ENCODE measurements around the gene CLCN4.

The CLCN4 gene

DNA sequence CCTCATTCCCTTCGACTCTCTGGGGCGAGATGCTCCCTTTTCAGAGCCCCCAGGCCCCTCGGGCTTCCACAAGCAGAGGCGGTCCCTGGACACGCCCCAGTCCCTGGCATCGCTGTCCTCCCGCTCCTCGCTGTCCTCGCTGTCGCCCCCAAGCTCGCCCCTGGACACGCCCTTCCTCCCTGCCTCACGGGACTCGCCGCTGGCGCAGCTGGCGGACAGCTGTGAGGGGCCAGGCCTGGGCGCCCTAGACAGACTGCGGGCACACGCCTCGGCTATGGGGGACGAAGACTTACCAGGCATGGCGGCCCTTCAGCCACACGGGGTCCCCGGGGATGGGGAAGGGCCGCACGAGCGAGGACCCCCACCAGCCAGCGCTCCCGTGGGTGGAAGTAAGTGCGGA lies 39.5 kb upstream of the CLCN4 start:
- no peak overlapping the region for H3K9ac ChIP-seq
- H3K27ac ChIP-seq = peak overlapping the region; percentile 43
- peak overlapping the region; percentile 59 for H3K4me2 ChIP-seq
- no peak overlapping the region for H3K4me3 ChIP-seq
- no peak for TF ChIP-seq Cebpa-rat (IDR thresholded peaks at IDR 0.05)
- H3K9me3 ChIP-seq = no peaks in the 10 kb centered on the region; the same call in 1 of the 2 replicates
- H3K36me3 ChIP-seq = peaks cover 13% of the 10 kb centered on the region
- peaks cover 89% of the 10 kb centered on the region for H3K4me1 ChIP-seq
- peaks cover 14% of the 10 kb centered on the region; the same call in 1 of the 2 replicates for H4K20me1 ChIP-seq
- peaks cover 2% of the 10 kb centered on the region for H3K27me3 ChIP-seq

DNA sequence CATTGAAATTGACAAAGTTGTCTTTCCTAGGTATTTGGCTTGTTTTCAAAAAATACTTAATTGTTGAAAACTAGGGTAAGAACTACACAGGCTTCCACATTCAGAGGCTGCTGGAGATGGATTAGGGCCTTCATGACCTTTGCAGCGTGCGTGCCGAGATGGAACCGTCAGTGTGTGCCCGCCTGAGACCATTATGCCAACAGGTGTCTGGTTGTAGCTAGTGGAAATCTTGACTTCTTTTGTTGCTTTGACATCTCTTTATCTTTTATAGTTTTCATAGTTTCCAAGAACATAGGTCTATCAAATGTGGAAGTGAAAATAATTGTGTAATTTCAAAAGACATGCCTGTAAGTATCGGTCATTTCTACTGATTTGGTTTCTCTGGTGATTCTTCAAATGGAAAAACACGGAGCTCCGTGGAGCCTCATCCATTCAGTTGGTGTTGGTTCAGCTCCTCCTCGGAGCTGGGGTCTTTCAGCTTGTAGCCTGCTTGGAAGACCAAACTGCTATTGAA lies 38.9 kb upstream of the CLCN4 start:
- peaks cover 20% of the 10 kb centered on the region; the same call in 1 of the 2 replicates for H4K20me1 ChIP-seq
- peaks cover 89% of the 10 kb centered on the region for H3K4me1 ChIP-seq
- H3K27ac ChIP-seq = no peak overlapping the region
- no peak for TF ChIP-seq Cebpa-rat (IDR thresholded peaks at IDR 0.05)
- H3K27me3 ChIP-seq = peaks cover 7% of the 10 kb centered on the region
- peaks cover 13% of the 10 kb centered on the region for H3K36me3 ChIP-seq
- no peak overlapping the region for H3K9ac ChIP-seq
- H3K4me3 ChIP-seq = no peak overlapping the region
- no peaks in the 10 kb centered on the region; the same call in 1 of the 2 replicates for H3K9me3 ChIP-seq
- peak overlapping the region; percentile 59 for H3K4me2 ChIP-seq

DNA sequence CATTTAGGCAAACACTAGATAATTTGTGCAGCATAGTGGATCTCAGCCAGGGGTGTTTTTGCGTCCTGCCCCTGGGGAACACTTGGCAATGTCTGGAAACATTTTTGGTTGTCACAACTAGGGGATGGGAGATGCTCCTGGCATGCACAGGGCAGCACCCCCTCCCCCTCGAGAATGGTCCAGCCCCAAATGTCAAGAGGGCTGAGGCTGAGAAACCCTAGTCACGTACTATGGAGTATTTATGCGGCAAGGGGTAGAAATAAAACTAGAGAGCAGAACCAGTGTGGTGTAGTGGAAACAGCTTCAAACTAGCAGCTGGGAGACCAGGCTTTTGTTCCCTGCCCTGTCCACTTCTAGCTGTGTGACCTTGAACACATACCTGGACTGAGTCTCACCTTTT lies 38.2 kb upstream of the CLCN4 start:
- no peak for TF ChIP-seq Cebpa-rat (IDR thresholded peaks at IDR 0.05)
- Histone ChIP-seq H3K9ac (no peak overlapping the region), H3K27me3 (peaks cover 7% of the 10 kb centered on the region), H3K4me3 (no peak overlapping the region), H3K4me1 (peaks cover 89% of the 10 kb centered on the region), H3K9me3 (no peaks in the 10 kb centered on the region; the same call in 1 of the 2 replicates), H3K36me3 (peaks cover 13% of the 10 kb centered on the region), H3K27ac (no peak overlapping the region), H3K4me2 (peak overlapping the region; percentile 59), H4K20me1 (peaks cover 20% of the 10 kb centered on the region; the same call in 1 of the 2 replicates)

DNA sequence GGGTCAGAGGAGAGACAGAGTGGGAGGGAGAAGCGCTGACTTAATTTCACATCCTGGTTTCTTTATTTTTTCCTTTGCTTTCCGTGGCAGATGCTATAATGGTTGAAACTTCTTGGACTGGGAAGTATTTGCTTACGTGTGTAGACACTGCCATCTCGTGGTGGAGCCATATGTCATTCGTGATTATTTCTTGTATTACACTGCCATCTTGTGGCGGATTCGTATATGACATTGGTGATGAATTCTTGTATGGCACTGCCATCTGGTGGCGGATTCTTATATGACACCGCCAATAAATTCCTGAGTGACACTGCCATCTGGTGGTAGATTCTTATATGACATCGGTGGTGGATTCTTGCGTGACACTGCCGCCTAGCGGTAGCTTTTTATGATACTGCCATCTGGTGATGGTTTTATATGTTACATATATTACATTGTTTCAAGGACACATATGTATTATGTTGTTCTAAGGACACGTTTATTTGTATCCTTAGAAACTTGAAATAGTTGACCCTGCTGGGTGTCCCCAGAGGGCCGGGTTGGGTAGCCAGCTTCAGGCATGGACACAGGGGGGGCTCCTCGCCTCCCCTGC lies 37.3 kb upstream of the CLCN4 start:
- H3K4me3 ChIP-seq = no peak overlapping the region
- H3K27ac ChIP-seq = 0 out of 2 replicates have a peak overlapping the region, but pooled peaks have one; percentile 90
- peaks cover 7% of the 10 kb centered on the region for H3K27me3 ChIP-seq
- H4K20me1 ChIP-seq = peaks cover 20% of the 10 kb centered on the region; the same call in 1 of the 2 replicates
- TF ChIP-seq Cebpa-rat (IDR thresholded peaks at IDR 0.05) = no peak
- peak overlapping the region; percentile 71 for H3K4me2 ChIP-seq
- H3K9ac ChIP-seq = no peak overlapping the region
- H3K9me3 ChIP-seq = no peaks in the 10 kb centered on the region; the same call in 1 of the 2 replicates
- peaks cover 89% of the 10 kb centered on the region for H3K4me1 ChIP-seq
- H3K36me3 ChIP-seq = peaks cover 22% of the 10 kb centered on the region

DNA sequence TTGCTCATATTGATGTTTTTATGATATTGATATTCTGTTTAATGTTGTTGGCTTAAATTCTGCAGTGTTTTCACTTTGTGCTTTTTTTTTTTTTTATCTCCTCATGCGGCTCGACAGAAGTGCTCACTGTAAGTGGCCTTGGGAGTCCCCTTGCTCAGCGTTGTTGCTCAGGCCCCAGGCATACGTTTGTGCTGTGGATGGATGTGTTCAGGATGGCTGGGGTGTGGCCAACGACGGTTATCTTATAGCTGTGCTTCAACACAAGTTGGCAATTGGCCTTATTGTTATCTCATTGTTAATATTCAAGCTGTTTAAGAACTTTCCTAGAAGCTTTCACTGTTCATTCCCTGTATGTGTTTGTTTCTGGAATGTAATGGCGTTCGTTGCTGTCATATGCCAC lies 36.4 kb upstream of the CLCN4 start:
- H3K4me2 ChIP-seq = peak overlapping the region; percentile 71
- peaks cover 89% of the 10 kb centered on the region for H3K4me1 ChIP-seq
- 0 out of 2 replicates have a peak overlapping the region, but pooled peaks have one; percentile 73 for H3K9ac ChIP-seq
- H3K27me3 ChIP-seq = peaks cover 7% of the 10 kb centered on the region
- H3K36me3 ChIP-seq = peaks cover 30% of the 10 kb centered on the region
- H3K9me3 ChIP-seq = no peaks in the 10 kb centered on the region; the same call in 1 of the 2 replicates
- H3K4me3 ChIP-seq = peak overlapping the region; percentile 37; the same call in 1 of the 2 replicates
- no peak for TF ChIP-seq Cebpa-rat (IDR thresholded peaks at IDR 0.05)
- H3K27ac ChIP-seq = peak overlapping the region; percentile 90
- peaks cover 20% of the 10 kb centered on the region; the same call in 1 of the 2 replicates for H4K20me1 ChIP-seq

DNA sequence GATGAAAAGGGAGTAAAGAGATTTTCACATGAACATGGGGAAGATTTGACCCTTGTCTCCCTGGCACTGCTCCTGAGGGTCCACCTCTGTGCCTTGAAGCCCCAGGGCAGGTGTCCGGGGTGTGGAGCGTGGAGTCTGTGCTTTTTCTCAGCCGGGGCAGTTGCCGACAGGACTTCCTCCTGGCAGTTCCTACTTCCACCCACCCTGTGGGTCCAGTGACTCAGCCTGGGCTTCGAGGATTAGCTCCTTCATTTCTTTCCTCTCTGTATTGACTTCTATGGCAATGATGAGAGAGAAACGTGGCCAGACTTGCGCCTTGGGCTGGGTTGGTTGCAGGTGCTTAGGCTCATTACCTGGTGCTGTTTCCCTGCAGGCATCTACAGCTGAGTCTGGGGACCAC lies 35.9 kb upstream of the CLCN4 start:
- Histone ChIP-seq H3K36me3 (peaks cover 31% of the 10 kb centered on the region), H3K27ac (peak overlapping the region; percentile 90), H3K9ac (peak overlapping the region; percentile 73; the same call in 1 of the 2 replicates), H3K27me3 (peaks cover 7% of the 10 kb centered on the region), H3K9me3 (no peaks in the 10 kb centered on the region; the same call in 1 of the 2 replicates), H3K4me2 (peak overlapping the region; percentile 71), H4K20me1 (peaks cover 20% of the 10 kb centered on the region; the same call in 1 of the 2 replicates), H3K4me1 (peaks cover 92% of the 10 kb centered on the region), H3K4me3 (peak overlapping the region; percentile 37)
- TF ChIP-seq Cebpa-rat (IDR thresholded peaks at IDR 0.05) = no peak

DNA sequence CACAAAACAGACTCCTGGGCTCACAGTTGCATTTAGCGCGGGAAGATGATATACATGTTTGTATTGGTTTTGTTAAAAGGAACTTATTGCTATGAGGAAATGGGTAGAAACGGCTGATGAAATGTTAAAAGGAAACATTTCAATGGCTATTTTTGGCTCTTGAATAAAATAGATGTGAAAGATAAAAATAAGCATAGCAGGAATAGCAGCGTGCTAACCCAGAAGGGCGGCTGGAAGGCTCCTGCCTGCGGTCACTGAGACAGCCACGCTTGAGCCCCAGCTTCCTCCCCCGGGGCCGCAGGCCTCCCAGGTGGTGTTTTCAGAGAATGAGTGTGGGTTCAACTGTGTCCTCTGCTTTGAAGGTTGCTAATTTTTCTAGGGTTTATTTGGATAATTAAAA lies 35.0 kb upstream of the CLCN4 start:
- peak; percentile 39; the same call in 1 of the 2 replicates for TF ChIP-seq Cebpa-rat (IDR thresholded peaks at IDR 0.05)
- Histone ChIP-seq H3K27me3 (peaks cover 7% of the 10 kb centered on the region), H4K20me1 (peaks cover 20% of the 10 kb centered on the region; the same call in 1 of the 2 replicates), H3K4me1 (peaks cover 93% of the 10 kb centered on the region), H3K4me2 (peak overlapping the region; percentile 71), H3K36me3 (peaks cover 30% of the 10 kb centered on the region), H3K27ac (peak overlapping the region; percentile 90), H3K9ac (peak overlapping the region; percentile 73), H3K9me3 (peaks cover 1% of the 10 kb centered on the region; the same call in 1 of the 2 replicates), H3K4me3 (peak overlapping the region; percentile 37)

DNA sequence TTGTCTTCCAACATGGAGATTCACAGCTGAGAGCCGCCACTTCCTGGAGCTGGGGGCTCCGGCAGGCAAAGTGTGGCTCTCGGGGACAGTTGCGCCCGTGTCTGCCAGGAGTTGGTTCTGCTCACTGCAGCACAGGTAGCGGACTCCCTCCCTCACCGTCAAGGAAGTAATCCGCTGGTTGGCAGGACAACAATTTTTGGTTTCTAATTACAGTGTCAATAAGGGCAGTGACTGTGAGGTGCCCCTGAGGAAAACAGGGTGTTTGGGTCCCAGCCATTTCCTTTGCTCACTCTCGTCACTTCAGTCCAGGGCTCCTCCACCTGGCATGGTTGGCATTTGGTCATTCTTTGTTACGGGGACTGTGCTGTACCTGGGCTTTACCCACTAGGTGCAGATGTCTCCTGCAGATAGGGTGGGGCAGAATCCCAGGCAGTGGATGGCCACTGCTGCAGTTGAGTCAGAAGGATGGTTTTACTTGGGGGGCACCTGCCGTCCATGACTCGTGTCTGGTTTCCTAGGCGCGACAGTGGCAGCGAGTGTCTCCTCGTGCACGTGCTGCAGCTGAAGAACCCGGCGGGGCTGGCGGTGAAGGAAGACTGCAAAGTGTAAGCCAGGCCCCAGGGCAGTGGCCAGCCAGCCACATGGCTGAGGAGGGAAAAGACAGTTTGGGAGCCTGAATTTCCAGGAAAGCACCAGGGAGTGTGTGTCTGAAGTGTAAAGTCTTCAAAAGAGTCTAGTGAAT lies 32.1 kb upstream of the CLCN4 start:
- peak overlapping the region; percentile 85 for H3K4me2 ChIP-seq
- H3K27ac ChIP-seq = peak overlapping the region; percentile 7; the same call in 1 of the 2 replicates
- H3K9ac ChIP-seq = no peak overlapping the region
- H3K4me3 ChIP-seq = no peak overlapping the region
- H3K36me3 ChIP-seq = peaks cover 46% of the 10 kb centered on the region
- H4K20me1 ChIP-seq = peaks cover 20% of the 10 kb centered on the region; the same call in 1 of the 2 replicates
- H3K9me3 ChIP-seq = peaks cover 4% of the 10 kb centered on the region; the same call in 1 of the 2 replicates
- H3K27me3 ChIP-seq = peaks cover 7% of the 10 kb centered on the region
- TF ChIP-seq Cebpa-rat (IDR thresholded peaks at IDR 0.05) = no peak
- H3K4me1 ChIP-seq = peaks cover 80% of the 10 kb centered on the region

DNA sequence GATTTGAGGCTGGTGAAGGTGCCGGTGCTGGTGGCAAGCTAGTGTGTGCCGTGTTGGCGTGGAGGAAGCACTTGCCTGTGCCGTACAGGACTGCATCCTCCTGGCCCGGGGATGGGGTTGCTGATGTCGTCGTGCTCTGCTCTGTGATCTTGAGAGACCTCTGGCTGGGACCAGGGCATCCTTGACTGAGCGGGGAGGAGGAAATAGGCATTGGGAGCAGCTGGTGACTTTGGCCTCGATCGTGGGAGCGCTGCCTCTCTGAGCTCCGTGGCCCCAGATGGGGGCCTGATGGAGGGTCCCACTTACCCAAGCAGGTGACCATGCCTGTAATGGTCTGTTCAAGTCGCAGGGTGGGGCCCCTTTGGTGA lies 31.5 kb upstream of the CLCN4 start:
- Histone ChIP-seq H3K27ac (no peak overlapping the region), H3K9ac (no peak overlapping the region), H3K4me3 (no peak overlapping the region), H4K20me1 (peaks cover 20% of the 10 kb centered on the region; the same call in 1 of the 2 replicates), H3K4me1 (peaks cover 74% of the 10 kb centered on the region), H3K27me3 (peaks cover 7% of the 10 kb centered on the region), H3K36me3 (peaks cover 52% of the 10 kb centered on the region), H3K9me3 (peaks cover 4% of the 10 kb centered on the region; the same call in 1 of the 2 replicates), H3K4me2 (peak overlapping the region; percentile 85)
- no peak for TF ChIP-seq Cebpa-rat (IDR thresholded peaks at IDR 0.05)

Data from BLaER1 (cell line).